Esophagus squamous epithelium (tissue), 5 donors: Measurements from ENCODE around the gene WDR37. TPM values are rescaled to one million over a fixed set of nuclear protein-coding genes. Genes with fewer than 3 reads are reported as not detected.

Experiments used
- DNase-seq: peaks from one replicate; lab custom pipeline; 2025; lab: John Stamatoyannopoulos, UW
- H3K27ac ChIP-seq, 4 donors: fragments of 200-600 bp; sonication (generic); one replicate each; pipeline ENCODE4 v1.5.1; 2016 to 2019; ENCODE audit warnings: mild to moderate bottlenecking in 1 of 4
- H3K27me3 ChIP-seq, 4 donors: fragments of 200-600 bp; sonication (generic); 1 replicate in 3 of 4; 2 replicates in 1 of 4; pipeline versions ENCODE4 v1.5.1 to v1.6.0; 2017 to 2021; ENCODE audit warnings: antibody characterized with exemption in 1 of 4
- H3K36me3 ChIP-seq, 3 donors: fragments of 200-600 bp; sonication (generic); one replicate each; pipeline ENCODE4 v1.5.1; 2016 to 2019
- H3K4me1 ChIP-seq, 3 donors: fragments of 200-600 bp; sonication (generic); one replicate each; pipeline ENCODE4 v1.5.1; 2017 to 2019
- H3K4me3 ChIP-seq, 4 donors: fragments of 200-600 bp; sonication (generic); 1 replicate in 3 of 4; 2 replicates in 1 of 4; pipeline ENCODE4 v1.5.1; 2016 to 2019; ENCODE audit warnings: mild to moderate bottlenecking in 2 of 4, moderate library complexity in 1 of 4
- H3K9me3 ChIP-seq, 3 donors: fragments of 200-600 bp; sonication (generic); one replicate each; pipeline ENCODE4 v1.5.1; 2016 to 2019
- POLR2A ChIP-seq, 4 donors: fragments of 450-650 bp; IDR thresholded peaks; one replicate each; pipeline ENCODE4 v1.6.1; 2017; ENCODE audit warnings: antibody characterized with exemption in 4 of 4, mild to moderate bottlenecking in 4 of 4, moderate library complexity in 3 of 4
- WGBS, 2 donors: methylation state at CpG; one replicate each; pipeline ENCODE4 v1.1.5; 2018; 5-methylcytosine and 5-hydroxymethylcytosine counted together
- intact Hi-C: fragments of 100-400 bp; cut with DNase I; formaldehyde crosslinking; loops from one replicate; pipeline ENCODE4 v1.15.0; 2022
- total RNA-seq, 4 donors: library from RNA; depleted of rRNA; stranded (reverse); fragments of >200 nt; gene quantifications; one replicate each; pipeline ENCODE4 v1.1.0, GENCODE V29; 2016
- TF ChIP-seq, protein P1 (sequence below), 6 experiments: fragments of 450-650 bp in 4 of 6; fragments of 200-600 bp in 2 of 6; sonication (generic) in 2 of 6; IDR thresholded peaks; one replicate each; pipeline ENCODE4 v1.5.1; 2016 to 2019; ENCODE audit warnings: antibody characterized with exemption in 6 of 6, mild to moderate bottlenecking in 4 of 6, moderate library complexity in 4 of 6
- donor health status: DM: yes; HTN: yes; CAD: no.

WDR37 gene
- total RNA-seq, 4 donors from 2014 or later = 7.5 to 17.2 (median 11.3) TPM

- H3K27me3 ChIP-seq = no peaks in the 10 kb centered on the region
- H3K4me1 ChIP-seq = peaks cover 6 to 38% (median 13%) of the 10 kb centered on the region in 3 donors
- peak overlapping the region; percentile 18 to 83 (median 54) for H3K27ac ChIP-seq
- no peak for TF ChIP-seq POLR2A (IDR thresholded peaks at IDR 0.05)
- TF ChIP-seq, protein P1, sequence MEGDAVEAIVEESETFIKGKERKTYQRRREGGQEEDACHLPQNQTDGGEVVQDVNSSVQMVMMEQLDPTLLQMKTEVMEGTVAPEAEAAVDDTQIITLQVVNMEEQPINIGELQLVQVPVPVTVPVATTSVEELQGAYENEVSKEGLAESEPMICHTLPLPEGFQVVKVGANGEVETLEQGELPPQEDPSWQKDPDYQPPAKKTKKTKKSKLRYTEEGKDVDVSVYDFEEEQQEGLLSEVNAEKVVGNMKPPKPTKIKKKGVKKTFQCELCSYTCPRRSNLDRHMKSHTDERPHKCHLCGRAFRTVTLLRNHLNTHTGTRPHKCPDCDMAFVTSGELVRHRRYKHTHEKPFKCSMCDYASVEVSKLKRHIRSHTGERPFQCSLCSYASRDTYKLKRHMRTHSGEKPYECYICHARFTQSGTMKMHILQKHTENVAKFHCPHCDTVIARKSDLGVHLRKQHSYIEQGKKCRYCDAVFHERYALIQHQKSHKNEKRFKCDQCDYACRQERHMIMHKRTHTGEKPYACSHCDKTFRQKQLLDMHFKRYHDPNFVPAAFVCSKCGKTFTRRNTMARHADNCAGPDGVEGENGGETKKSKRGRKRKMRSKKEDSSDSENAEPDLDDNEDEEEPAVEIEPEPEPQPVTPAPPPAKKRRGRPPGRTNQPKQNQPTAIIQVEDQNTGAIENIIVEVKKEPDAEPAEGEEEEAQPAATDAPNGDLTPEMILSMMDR (IDR thresholded peaks at IDR 0.05) = no peak
- intact Hi-C loops = no loop called here
- peaks cover 0 to 56% (median 0%) of the 10 kb centered on the region in 3 donors for H3K36me3 ChIP-seq
- peak overlapping the region in 1 of 4 donors; percentile 45 for H3K4me3 ChIP-seq
- no peak for DNase-seq
- WGBS, 2 donors = 62 to 79% methylated on average over 4 of the region's 4 CpGs
- H3K9me3 ChIP-seq = no peaks in the 10 kb centered on the region
These were observed 12.0 kb upstream of the WDR37 start for GRCh38 chr10:1044146-1044545.

- Histone ChIP-seq H3K4me1 (peaks cover 6 to 42% (median 14%) of the 10 kb centered on the region in 3 donors), H3K9me3 (no peaks in the 10 kb centered on the region), H3K27me3 (no peaks in the 10 kb centered on the region), H3K4me3 (no peak overlapping the region), H3K27ac (peak overlapping the region in 3 of 4 donors; percentile 37 to 68 (median 40)), H3K36me3 (peaks cover 0 to 48% (median 0%) of the 10 kb centered on the region in 3 donors)
- TF ChIP-seq, protein P1 (IDR thresholded peaks at IDR 0.05) = no peak
- no peak for TF ChIP-seq POLR2A (IDR thresholded peaks at IDR 0.05)
- 60 to 71% methylated on average over 4 of the region's 4 CpGs for WGBS, 2 donors
- intact Hi-C loops = no loop called here
- no peak for DNase-seq
These were observed 11.2 kb upstream of the WDR37 start for GRCh38 chr10:1044964-1045363.

DNA sequence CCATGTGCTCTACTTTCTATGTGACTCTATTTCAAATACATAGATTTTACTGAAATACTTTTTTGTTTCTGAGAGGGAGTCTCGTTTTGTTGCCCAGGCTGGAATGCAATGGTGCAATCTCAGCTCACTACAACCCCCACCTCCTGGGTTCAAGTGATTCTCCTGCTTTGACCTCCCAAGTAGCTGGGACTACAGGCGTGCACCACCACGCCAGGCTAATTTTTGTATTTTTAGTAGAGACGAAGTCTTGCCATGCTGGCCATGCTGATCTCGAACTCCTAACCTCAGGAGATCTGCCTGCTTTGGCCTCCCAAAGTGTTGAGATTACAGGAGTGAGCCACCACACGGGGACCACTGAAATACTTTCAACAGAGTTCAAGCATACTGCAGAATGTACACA lies 10.8 kb upstream of the WDR37 start:
- WGBS, 2 donors = 82 to 92% methylated on average over 6 of the region's 6 CpGs
- intact Hi-C loops = no loop called here

GRCh38 chr10:1047937-1048336 lies 8.2 kb upstream of the WDR37 start:
- 3% methylated on average over 15 of the region's 15 CpGs for WGBS, 2 donors
- Histone ChIP-seq H3K27me3 (no peaks in the 10 kb centered on the region), H3K9me3 (no peaks in the 10 kb centered on the region), H3K27ac (peak overlapping the region; percentile 98 to 100 (median 99)), H3K4me3 (peak overlapping the region; percentile 79 to 95 (median 84)), H3K4me1 (peaks cover 6 to 62% (median 21%) of the 10 kb centered on the region in 3 donors), H3K36me3 (peaks cover 0 to 36% (median 0%) of the 10 kb centered on the region in 3 donors)
- DNase-seq = no peak
- intact Hi-C loops = no loop called here
- no peak for TF ChIP-seq POLR2A (IDR thresholded peaks at IDR 0.05)
- TF ChIP-seq, protein P1 (IDR thresholded peaks at IDR 0.05) = no peak

More for the DNA sequence above, 10.8 kb upstream of the WDR37 start:
- H3K4me1 ChIP-seq = peaks cover 6 to 47% (median 17%) of the 10 kb centered on the region in 3 donors
- H3K27me3 ChIP-seq = no peaks in the 10 kb centered on the region
- peak overlapping the region in 1 of 4 donors; percentile 40 for H3K27ac ChIP-seq
- TF ChIP-seq POLR2A (IDR thresholded peaks at IDR 0.05) = no peak
- TF ChIP-seq, protein P1 (IDR thresholded peaks at IDR 0.05) = no peak
- no peak for DNase-seq
- H3K36me3 ChIP-seq = peaks cover 0 to 43% (median 0%) of the 10 kb centered on the region in 3 donors
- no peaks in the 10 kb centered on the region for H3K9me3 ChIP-seq
- H3K4me3 ChIP-seq = no peak overlapping the region

GRCh38 chr10:1048349-1048731 lies 7.8 kb upstream of the WDR37 start:
- Histone ChIP-seq H3K36me3 (peaks cover 0 to 36% (median 0%) of the 10 kb centered on the region in 3 donors), H3K27ac (peak overlapping the region; percentile 98 to 100 (median 99)), H3K4me3 (peak overlapping the region; percentile 79 to 95 (median 84)), H3K27me3 (no peaks in the 10 kb centered on the region), H3K9me3 (no peaks in the 10 kb centered on the region), H3K4me1 (peaks cover 6 to 58% (median 21%) of the 10 kb centered on the region in 3 donors)
- TF ChIP-seq, protein P1 (IDR thresholded peaks at IDR 0.05) = no peak
- no peak for TF ChIP-seq POLR2A (IDR thresholded peaks at IDR 0.05)
- WGBS, 2 donors = 0% methylated on average over 18 to 25 of the region's 37 CpGs
- DNase-seq = no peak
- intact Hi-C loops = no loop called here
